ENCODE data around the gene TTC9B. TPM values are rescaled to one million over a fixed set of nuclear protein-coding genes. Genes with fewer than 3 reads are reported as not detected.

The TTC9B gene
- total and polyA plus RNA-seq, 2 donors from 2014 or later = not detected

Other genes starting within 250 kb of the TTC9B start
- gene PSMC4, start 247.2 kb downstream of the TTC9B start, total RNA-seq = 84.7 TPM
- gene PSMC4, start 247.2 kb downstream of the TTC9B start, polyA plus RNA-seq (ENCODE audit: insufficient read depth, low read depth, low replicate concordance) = 113 TPM
- gene ZNF546, start 221.3 kb downstream of the TTC9B start, total RNA-seq = 7.3 TPM
- gene ZNF546, start 221.3 kb downstream of the TTC9B start, polyA plus RNA-seq (ENCODE audit: insufficient read depth, low read depth, low replicate concordance) = 3.4 TPM
- gene ZNF780B, start 162.2 kb downstream of the TTC9B start, total RNA-seq = 33.2 TPM
- gene ZNF780B, start 162.2 kb downstream of the TTC9B start, polyA plus RNA-seq (ENCODE audit: insufficient read depth, low read depth, low replicate concordance) = 4.6 TPM
- gene ZNF780A, start 127.4 kb downstream of the TTC9B start, total RNA-seq = 26.2 TPM
- gene ZNF780A, start 127.4 kb downstream of the TTC9B start, polyA plus RNA-seq (ENCODE audit: insufficient read depth, low read depth, low replicate concordance) = 11.8 TPM
- gene MAP3K10, start 27.0 kb downstream of the TTC9B start, total RNA-seq = 17.3 TPM
- 15.0 TPM for gene MAP3K10, start 27.0 kb downstream of the TTC9B start, polyA plus RNA-seq (ENCODE audit: insufficient read depth, low read depth, low replicate concordance)
- 1.2 TPM for gene CCNP, start 8.3 kb upstream of the TTC9B start, total RNA-seq
- gene CCNP, start 8.3 kb upstream of the TTC9B start, polyA plus RNA-seq (ENCODE audit: insufficient read depth, low read depth, low replicate concordance) = 2.1 TPM
- 154 TPM for gene AKT2, start 67.0 kb upstream of the TTC9B start, total RNA-seq
- 75.0 TPM for gene AKT2, start 67.0 kb upstream of the TTC9B start, polyA plus RNA-seq (ENCODE audit: insufficient read depth, low read depth, low replicate concordance)
- gene C19orf47, start 130.0 kb upstream of the TTC9B start, total RNA-seq = 12.9 TPM
- 13.0 TPM for gene C19orf47, start 130.0 kb upstream of the TTC9B start, polyA plus RNA-seq (ENCODE audit: insufficient read depth, low read depth, low replicate concordance)
- gene PLD3, start 130.3 kb upstream of the TTC9B start, total RNA-seq = 207 TPM
- gene PLD3, start 130.3 kb upstream of the TTC9B start, polyA plus RNA-seq (ENCODE audit: insufficient read depth, low read depth, low replicate concordance) = 175 TPM
- 0.09 TPM for gene HIPK4, start 171.8 kb upstream of the TTC9B start, total RNA-seq
- not detected for gene HIPK4, start 171.8 kb upstream of the TTC9B start, polyA plus RNA-seq (ENCODE audit: insufficient read depth, low read depth, low replicate concordance)
- 4.5 TPM for gene PRX, start 195.0 kb upstream of the TTC9B start, total RNA-seq
- gene PRX, start 195.0 kb upstream of the TTC9B start, polyA plus RNA-seq (ENCODE audit: insufficient read depth, low read depth, low replicate concordance) = 12.6 TPM
- 14.8 TPM for gene SERTAD1, start 207.6 kb upstream of the TTC9B start, total RNA-seq
- gene SERTAD1, start 207.6 kb upstream of the TTC9B start, polyA plus RNA-seq (ENCODE audit: insufficient read depth, low read depth, low replicate concordance) = 18.2 TPM
- gene SERTAD3, start 226.0 kb upstream of the TTC9B start, total RNA-seq = 38.4 TPM
- gene SERTAD3, start 226.0 kb upstream of the TTC9B start, polyA plus RNA-seq (ENCODE audit: insufficient read depth, low read depth, low replicate concordance) = 29.9 TPM
- gene BLVRB, start 247.4 kb upstream of the TTC9B start, total RNA-seq = 89.9 TPM
- gene BLVRB, start 247.4 kb upstream of the TTC9B start, polyA plus RNA-seq (ENCODE audit: insufficient read depth, low read depth, low replicate concordance) = 248 TPM
- 0.82 TPM for gene SPTBN4, start 248.6 kb upstream of the TTC9B start, total RNA-seq
- 4.6 TPM for gene SPTBN4, start 248.6 kb upstream of the TTC9B start, polyA plus RNA-seq (ENCODE audit: insufficient read depth, low read depth, low replicate concordance)